ENCODE data around the gene CGREF1. TPM values are rescaled to one million over a fixed set of nuclear protein-coding genes. Genes with fewer than 3 reads are reported as not detected.

CGREF1 gene
- polyA plus RNA-seq, 1 of the 3 experiments (the other 2 are of a cell fraction), result 18.3 TPM

GRCh38 chr2:27139310-27139709 is 20.4 kb upstream of the CGREF1 start, which contains the start of gene PRR30:
Gene PRR30 (minus strand): TSS chr2:27139410. CDS start chr2:27138329, 1,081 bp downstream.
- ChIA-PET CTCF (interaction anchor here (0.8 to 1.5 kb wide), 2 partner anchors 141 to 164 kb away, joined by 3 read pairs; no protein-coding TSS in a partner anchor), POLR2A (interaction anchor here (0.7 kb wide), 1 partner anchor 20 kb away, joined by 3 read pairs; no protein-coding TSS in a partner anchor)
- H4K20me1 ChIP-seq (ENCODE audit: insufficient read depth), result no peaks in the 10 kb centered on the region
- H3K4me1 ChIP-seq (ENCODE audit: control insufficient read depth in 1 of 2, insufficient read depth in 2 of 2, low read depth in 1 of 2, low read length in 1 of 2), result no peaks in the 10 kb centered on the region; a peak in 1 of 4 replicates
- TF ChIP-seq POLR2AphosphoS5 (IDR thresholded peaks at IDR 0.05; ENCODE audit: low read depth, low read length), result no peak
- no peak for TF ChIP-seq YY1 (IDR thresholded peaks at IDR 0.05; ENCODE audit: low read depth)
- TF ChIP-seq MEF2A (IDR thresholded peaks at IDR 0.05; ENCODE audit: borderline replicate concordance, low read depth), result no peak
- no peak for TF ChIP-seq GABPA (IDR thresholded peaks at IDR 0.05; ENCODE audit: low read depth)
- no peak for TF ChIP-seq RFX5 (IDR thresholded peaks at IDR 0.05; ENCODE audit: low read length)
- TF ChIP-seq, protein P1, sequence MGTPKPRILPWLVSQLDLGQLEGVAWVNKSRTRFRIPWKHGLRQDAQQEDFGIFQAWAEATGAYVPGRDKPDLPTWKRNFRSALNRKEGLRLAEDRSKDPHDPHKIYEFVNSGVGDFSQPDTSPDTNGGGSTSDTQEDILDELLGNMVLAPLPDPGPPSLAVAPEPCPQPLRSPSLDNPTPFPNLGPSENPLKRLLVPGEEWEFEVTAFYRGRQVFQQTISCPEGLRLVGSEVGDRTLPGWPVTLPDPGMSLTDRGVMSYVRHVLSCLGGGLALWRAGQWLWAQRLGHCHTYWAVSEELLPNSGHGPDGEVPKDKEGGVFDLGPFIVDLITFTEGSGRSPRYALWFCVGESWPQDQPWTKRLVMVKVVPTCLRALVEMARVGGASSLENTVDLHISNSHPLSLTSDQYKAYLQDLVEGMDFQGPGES (IDR thresholded peaks at IDR 0.05; ENCODE audit: low read depth, low read length), result no peak
- no peak for TF ChIP-seq RXRA (IDR thresholded peaks at IDR 0.05; ENCODE audit: borderline replicate concordance, low read depth)
- no peak for TF ChIP-seq USF1 (IDR thresholded peaks at IDR 0.05; ENCODE audit: borderline replicate concordance, low read depth)
- TF ChIP-seq, protein P2, sequence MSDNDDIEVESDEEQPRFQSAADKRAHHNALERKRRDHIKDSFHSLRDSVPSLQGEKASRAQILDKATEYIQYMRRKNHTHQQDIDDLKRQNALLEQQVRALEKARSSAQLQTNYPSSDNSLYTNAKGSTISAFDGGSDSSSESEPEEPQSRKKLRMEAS (IDR thresholded peaks at IDR 0.05; ENCODE audit: low read depth), result no peak
- TF ChIP-seq SMC3 (IDR thresholded peaks at IDR 0.05; ENCODE audit: low read depth, low read length), result no peak
- TF ChIP-seq, protein P3, sequence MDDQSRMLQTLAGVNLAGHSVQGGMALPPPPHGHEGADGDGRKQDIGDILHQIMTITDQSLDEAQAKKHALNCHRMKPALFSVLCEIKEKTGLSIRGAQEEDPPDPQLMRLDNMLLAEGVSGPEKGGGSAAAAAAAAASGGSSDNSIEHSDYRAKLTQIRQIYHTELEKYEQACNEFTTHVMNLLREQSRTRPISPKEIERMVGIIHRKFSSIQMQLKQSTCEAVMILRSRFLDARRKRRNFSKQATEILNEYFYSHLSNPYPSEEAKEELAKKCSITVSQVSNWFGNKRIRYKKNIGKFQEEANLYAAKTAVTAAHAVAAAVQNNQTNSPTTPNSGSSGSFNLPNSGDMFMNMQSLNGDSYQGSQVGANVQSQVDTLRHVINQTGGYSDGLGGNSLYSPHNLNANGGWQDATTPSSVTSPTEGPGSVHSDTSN (IDR thresholded peaks at IDR 0.05), result no peak
- no peak for TF ChIP-seq NFIC (IDR thresholded peaks at IDR 0.05; ENCODE audit: borderline replicate concordance)
- no peak for TF ChIP-seq FOSL2 (IDR thresholded peaks at IDR 0.05; ENCODE audit: borderline replicate concordance, low read depth)
- no peaks in the 10 kb centered on the region for H3K9me2 ChIP-seq
- no peak within 1 kb of the TSS for H3K27ac ChIP-seq (ENCODE audit: low read depth in 2 of 2, low read length in 1 of 2)
- H3K9ac ChIP-seq, result no peak within 1 kb of the TSS
- H3K4me3 ChIP-seq (ENCODE audit: low read depth in 2 of 2, low read length in 1 of 2), result no peak within 1 kb of the TSS
- H2AFZ ChIP-seq (ENCODE audit: low read depth), result no peak within 1 kb of the TSS
- H3K79me2 ChIP-seq (ENCODE audit: insufficient read depth), result peaks cover under 1% of the 10 kb centered on the region; the same call in 1 of the 2 replicates
- no peak within 1 kb of the TSS for H3K4me2 ChIP-seq
- peaks cover 29% of the 10 kb centered on the region; the same call in 1 of the 2 replicates for H3K27me3 ChIP-seq (ENCODE audit: insufficient read depth)
- DNase-seq, result no peak
- 33% methylated on average over 2 of the region's 4 CpGs for WGBS (ENCODE audit: low lambda C conversion rate)
- H3K36me3 ChIP-seq (replicated peaks in 1 of 2; ENCODE audit: control insufficient read depth in 1 of 2, insufficient read depth in 2 of 2, low read length in 1 of 2), result no peaks in the 10 kb centered on the region
- no peaks in the 10 kb centered on the region for H3F3A ChIP-seq (replicated peaks; ENCODE audit: insufficient read depth)
- peaks cover 6% of the 10 kb centered on the region for H3K9me3 ChIP-seq

DNA sequence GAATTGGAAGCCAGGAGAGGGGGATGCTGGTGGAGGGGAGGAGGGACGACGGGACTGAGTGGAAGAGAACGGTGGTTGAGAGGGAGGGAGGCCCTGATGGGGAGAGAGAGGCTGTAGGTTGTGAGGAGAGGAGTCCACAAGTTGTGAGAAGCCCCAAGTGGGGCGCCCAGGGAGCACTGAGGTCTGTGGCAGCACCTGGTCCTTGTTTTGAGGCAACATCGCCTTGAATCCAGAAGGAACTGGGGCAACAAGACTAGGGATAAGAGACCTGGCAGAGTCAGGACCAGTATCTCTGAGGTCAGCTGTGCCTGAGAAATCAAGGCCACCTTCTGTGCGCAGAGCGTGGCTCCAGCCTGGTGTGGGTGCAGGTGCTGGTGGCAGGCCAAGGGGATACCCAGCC is 19.2 kb upstream of the CGREF1 start:
- Histone ChIP-seq H4K20me1 (ENCODE audit: insufficient read depth) (peaks cover 4% of the 10 kb centered on the region; the same call in 1 of the 2 replicates), H3K36me3 (replicated peaks in 1 of 2; ENCODE audit: control insufficient read depth in 1 of 2, insufficient read depth in 2 of 2, low read length in 1 of 2) (no peaks in the 10 kb centered on the region), H2AFZ (ENCODE audit: low read depth) (no peak overlapping the region), H3F3A (replicated peaks; ENCODE audit: insufficient read depth) (no peaks in the 10 kb centered on the region), H3K27ac (ENCODE audit: low read depth in 2 of 2, low read length in 1 of 2) (no peak overlapping the region), H3K9me3 (peaks cover 4% of the 10 kb centered on the region), H3K9me2 (no peaks in the 10 kb centered on the region), H3K79me2 (ENCODE audit: insufficient read depth) (peaks cover 13% of the 10 kb centered on the region), H3K9ac (no peak overlapping the region), H3K27me3 (ENCODE audit: insufficient read depth) (peaks cover 24% of the 10 kb centered on the region; the same call in 1 of the 2 replicates), H3K4me3 (ENCODE audit: low read depth in 2 of 2, low read length in 1 of 2) (no peak overlapping the region), H3K4me1 (ENCODE audit: control insufficient read depth in 1 of 2, insufficient read depth in 2 of 2, low read depth in 1 of 2, low read length in 1 of 2) (peaks cover 4 to 8% of the 10 kb centered on the region in 2 experiments; a peak in 3 of 4 replicates), H3K4me2 (no peak overlapping the region)
- 80% methylated on average over 7 of the region's 7 CpGs for WGBS (ENCODE audit: low lambda C conversion rate)
- no peak for DNase-seq
- POLR2A ChIA-PET, result no interaction called here
- CTCF ChIA-PET, result interaction anchor here (1.2 to 1.6 kb wide), 2 partner anchors 28 to 54 kb away, joined by 4 to 5 read pairs; no protein-coding TSS in a partner anchor
- no peak for TF ChIP-seq ZBTB33 (IDR thresholded peaks at IDR 0.05; ENCODE audit: borderline replicate concordance, low read depth)
- TF ChIP-seq SMC3 (IDR thresholded peaks at IDR 0.05; ENCODE audit: low read depth, low read length), result no peak
- no peak for TF ChIP-seq GATA2 (CRISPR knock-in tag; IDR thresholded peaks at IDR 0.05)
- TF ChIP-seq, protein P4, sequence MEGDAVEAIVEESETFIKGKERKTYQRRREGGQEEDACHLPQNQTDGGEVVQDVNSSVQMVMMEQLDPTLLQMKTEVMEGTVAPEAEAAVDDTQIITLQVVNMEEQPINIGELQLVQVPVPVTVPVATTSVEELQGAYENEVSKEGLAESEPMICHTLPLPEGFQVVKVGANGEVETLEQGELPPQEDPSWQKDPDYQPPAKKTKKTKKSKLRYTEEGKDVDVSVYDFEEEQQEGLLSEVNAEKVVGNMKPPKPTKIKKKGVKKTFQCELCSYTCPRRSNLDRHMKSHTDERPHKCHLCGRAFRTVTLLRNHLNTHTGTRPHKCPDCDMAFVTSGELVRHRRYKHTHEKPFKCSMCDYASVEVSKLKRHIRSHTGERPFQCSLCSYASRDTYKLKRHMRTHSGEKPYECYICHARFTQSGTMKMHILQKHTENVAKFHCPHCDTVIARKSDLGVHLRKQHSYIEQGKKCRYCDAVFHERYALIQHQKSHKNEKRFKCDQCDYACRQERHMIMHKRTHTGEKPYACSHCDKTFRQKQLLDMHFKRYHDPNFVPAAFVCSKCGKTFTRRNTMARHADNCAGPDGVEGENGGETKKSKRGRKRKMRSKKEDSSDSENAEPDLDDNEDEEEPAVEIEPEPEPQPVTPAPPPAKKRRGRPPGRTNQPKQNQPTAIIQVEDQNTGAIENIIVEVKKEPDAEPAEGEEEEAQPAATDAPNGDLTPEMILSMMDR (IDR thresholded peaks at IDR 0.05), result no peak
- TF ChIP-seq, protein P3 (IDR thresholded peaks at IDR 0.05), result no peak
- no peak for TF ChIP-seq MEF2A (IDR thresholded peaks at IDR 0.05; ENCODE audit: borderline replicate concordance, low read depth)
- TF ChIP-seq FOXJ3 (CRISPR knock-in tag; IDR thresholded peaks at IDR 0.05), result no peak
- TF ChIP-seq FOSL2 (IDR thresholded peaks at IDR 0.05; ENCODE audit: borderline replicate concordance, low read depth), result no peak
- TF ChIP-seq CHD2 (IDR thresholded peaks at IDR 0.05; ENCODE audit: low read length, partially characterized antibody), result no peak

Data from SK-N-SH (cell line).